WI38 (cell line): Measurements from ENCODE around the gene TCAF1.
"Not testable (repeated sequence)": the region's sequence is repeated elsewhere in the genome, so short reads cannot be mapped to it uniquely, and the experiment has no call there.

Experiments
- H3K4me3 ChIP-seq: 2 replicates; pipeline ENCODE4 v1.5.1; 2011; ENCODE audit warnings: low read depth, mild to moderate bottlenecking, control low read depth, low read length
- CTCF ChIP-seq: IDR thresholded peaks from 2 replicates; pipeline ENCODE4 v1.5.1; 2012; ENCODE audit warnings: low read depth, mild to moderate bottlenecking, control low read depth, low read length

Gene TCAF1

DNA sequence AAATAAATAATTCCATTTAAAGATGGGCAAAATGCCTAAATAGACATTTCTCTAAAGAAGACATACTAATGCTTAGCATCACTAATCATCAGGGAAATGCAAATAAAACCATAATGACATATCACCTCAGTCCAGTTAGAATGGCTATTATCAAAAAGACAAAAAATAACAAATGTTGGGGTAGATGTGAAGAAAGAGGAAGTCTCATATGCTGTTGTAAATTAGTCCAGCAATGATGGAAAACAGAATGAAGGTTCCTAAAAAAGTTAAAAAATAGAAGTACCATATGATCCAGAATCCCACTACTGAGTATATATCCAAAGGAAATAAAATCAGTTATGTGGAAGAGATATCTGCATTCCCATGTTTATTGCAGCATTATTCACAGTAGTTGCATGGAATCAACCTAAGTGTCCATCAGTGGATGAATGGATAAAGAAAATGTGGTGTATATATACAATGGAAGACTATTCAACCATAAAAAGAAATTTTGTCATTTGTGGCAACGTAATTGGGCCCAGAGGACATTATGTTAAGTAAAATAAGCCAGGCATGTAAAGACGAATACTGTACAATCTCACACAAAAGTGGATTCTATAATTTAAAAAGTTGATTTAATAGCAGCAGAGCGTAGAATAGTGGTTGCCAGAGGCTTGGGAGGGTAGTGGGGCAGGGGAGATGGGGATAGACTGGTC, 52.0 kb downstream of the TCAF1 start:
- no peak overlapping the region for H3K4me3 ChIP-seq
- no peak for TF ChIP-seq CTCF

DNA sequence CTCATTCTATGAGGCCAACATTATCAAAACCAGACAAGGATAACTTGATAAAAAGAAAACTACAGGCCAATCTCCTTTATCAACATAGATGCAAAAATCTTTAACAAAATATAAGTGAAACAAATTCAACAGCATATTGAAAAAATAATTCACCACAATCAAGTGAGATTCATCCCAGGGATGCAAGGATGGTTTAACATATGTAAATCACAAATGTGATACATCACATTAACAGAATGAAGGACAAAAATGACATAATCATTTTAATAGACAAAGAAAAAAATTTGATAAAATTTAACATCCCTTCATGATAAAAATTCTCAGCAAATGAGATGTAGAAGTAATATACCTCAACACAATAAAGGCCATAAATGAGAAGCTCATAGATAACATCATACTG, 53.8 kb downstream of the TCAF1 start:
- no peak overlapping the region for H3K4me3 ChIP-seq
- TF ChIP-seq CTCF, result no peak

GRCh38 chr7:143846692-143847091, 55.3 kb downstream of the TCAF1 start:
- TF ChIP-seq CTCF, result no peak
- no peak overlapping the region for H3K4me3 ChIP-seq

DNA sequence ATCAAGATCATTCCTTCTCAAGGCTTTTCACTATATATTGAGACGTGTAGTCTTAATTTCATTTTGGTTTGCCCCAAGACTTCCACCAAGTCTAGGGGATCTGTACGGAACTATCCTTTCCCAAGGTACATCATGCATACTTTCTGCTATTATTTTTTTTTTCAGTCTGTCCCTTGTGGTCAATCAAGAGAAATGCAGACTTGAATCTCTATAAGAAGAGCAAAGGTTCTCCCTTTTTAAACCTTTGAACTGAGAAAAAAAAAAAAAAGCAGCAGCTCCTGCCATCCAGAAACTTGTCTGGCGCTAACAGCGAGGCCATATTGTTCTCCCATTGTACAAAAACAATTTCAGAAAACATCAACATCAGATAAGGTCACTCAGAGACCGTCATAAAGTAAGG, 60.3 kb downstream of the TCAF1 start:
- H3K4me3 ChIP-seq, result not testable (repeated sequence)

DNA sequence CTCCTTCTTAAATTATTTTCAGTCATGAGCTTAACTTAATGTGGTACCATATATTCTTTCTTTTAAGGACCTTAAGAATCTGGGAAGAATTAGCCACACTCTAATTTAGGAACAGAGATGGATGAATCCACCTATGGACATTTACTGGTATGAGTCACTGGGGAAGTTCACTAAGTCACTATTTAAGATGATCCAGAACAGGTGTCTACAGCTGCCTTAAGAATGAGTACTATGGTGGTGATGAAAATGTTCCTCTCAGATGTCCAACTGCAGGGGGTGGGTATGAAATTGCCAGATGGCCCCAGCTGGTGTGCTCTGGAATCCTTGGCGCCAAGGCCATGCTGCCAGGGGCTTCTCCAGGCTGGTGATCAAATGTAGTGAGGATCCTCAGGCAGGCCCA, 61.9 kb downstream of the TCAF1 start:
- not testable (repeated sequence) for H3K4me3 ChIP-seq

DNA sequence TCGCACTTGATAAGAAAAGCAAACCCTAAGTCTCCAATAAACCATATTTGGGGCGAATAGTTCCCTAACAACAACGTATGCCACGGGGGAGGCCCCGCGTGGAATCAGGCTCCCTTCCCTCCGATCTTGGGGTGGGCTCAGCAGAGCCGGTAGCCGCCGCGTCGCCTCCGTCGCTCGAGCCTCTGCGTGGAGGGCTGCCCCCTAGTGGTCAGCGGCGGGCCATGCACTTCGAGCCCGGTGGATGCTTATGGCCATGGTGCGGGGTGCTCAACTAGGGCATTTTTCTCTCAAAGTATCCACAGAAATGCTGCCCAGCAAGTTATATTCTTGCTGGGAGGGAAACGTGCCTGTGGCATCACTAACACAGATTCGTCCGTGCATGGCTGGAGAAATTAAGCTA, 64.8 kb downstream of the TCAF1 start:
- TF ChIP-seq CTCF, result peak; percentile 35; the same call in 1 of the 2 replicates

GRCh38 chr7:143836622-143837021, 65.4 kb downstream of the TCAF1 start:
- H3K4me3 ChIP-seq, result peak overlapping the region; percentile 47

More for the DNA sequence above, 64.8 kb downstream of the TCAF1 start:
- H3K4me3 ChIP-seq, result peak overlapping the region; percentile 30; the same call in 1 of the 2 replicates

DNA sequence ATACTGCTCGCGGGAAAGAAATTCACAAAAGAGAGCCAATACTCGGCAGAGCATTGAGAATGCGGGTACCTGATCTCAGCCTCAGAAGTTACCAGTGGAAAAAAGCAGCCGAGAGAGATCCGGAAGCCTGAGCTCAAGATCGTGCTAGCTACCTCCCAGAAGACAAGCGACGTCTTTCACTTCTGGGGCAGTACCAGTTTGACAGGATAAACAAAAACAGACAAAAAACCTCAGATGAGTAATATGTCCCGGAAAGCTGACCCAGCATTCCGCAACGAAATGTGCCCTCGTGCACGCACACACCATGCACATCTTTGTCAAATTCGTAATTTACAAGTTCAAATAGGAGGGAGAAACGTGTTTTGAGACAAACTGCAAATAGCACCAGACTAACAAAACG, 65.9 kb downstream of the TCAF1 start:
- H3K4me3 ChIP-seq, result not testable (repeated sequence)

- H3K4me3 ChIP-seq, result not testable (repeated sequence)
Measured at GRCh38 chr7:143826578-143826977, 75.4 kb downstream of the TCAF1 start.

DNA sequence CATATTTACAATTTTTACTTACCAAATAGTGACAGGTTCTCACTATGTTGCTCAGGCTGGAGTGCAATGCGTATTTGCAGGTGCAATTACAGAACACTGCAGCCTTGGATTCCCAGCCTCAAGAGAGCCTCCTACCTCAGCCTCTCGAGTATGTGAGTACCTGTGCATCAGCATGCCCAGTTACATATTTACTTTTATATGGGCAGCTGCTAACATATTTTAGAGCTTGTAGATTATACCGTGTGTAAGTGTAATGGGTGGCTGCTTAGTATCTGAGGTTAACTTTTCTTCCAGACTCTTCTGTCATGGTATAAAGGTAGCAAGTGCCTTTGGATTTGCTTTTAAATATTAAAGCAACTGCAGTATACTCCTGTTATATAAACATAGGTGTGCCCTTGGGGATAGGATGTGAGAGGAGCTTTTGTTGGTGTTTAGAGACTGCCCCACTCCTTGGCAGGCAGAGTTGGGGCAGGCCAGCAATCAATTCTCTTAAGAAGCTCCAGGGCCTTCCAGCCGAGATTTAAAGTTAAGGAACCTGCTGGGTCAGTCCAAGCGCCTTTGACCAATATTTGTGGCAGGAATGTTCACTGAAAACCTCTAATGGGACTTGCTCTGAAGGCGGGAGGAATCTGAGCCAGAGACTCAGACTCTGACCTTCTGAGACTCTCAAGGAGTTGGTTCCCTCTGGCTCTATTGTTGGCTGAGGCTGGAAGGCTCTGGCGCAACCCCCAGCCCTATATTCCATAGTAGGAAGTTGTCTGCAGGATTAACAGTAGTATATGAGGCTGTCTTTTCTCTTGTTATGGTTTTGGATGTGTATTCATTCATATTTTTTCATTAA, 77.5 kb downstream of the TCAF1 start:
- not testable (repeated sequence) for H3K4me3 ChIP-seq

- H3K4me3 ChIP-seq, result not testable (repeated sequence)
Measured at GRCh38 chr7:143823634-143824294, 78.2 kb downstream of the TCAF1 start.

DNA sequence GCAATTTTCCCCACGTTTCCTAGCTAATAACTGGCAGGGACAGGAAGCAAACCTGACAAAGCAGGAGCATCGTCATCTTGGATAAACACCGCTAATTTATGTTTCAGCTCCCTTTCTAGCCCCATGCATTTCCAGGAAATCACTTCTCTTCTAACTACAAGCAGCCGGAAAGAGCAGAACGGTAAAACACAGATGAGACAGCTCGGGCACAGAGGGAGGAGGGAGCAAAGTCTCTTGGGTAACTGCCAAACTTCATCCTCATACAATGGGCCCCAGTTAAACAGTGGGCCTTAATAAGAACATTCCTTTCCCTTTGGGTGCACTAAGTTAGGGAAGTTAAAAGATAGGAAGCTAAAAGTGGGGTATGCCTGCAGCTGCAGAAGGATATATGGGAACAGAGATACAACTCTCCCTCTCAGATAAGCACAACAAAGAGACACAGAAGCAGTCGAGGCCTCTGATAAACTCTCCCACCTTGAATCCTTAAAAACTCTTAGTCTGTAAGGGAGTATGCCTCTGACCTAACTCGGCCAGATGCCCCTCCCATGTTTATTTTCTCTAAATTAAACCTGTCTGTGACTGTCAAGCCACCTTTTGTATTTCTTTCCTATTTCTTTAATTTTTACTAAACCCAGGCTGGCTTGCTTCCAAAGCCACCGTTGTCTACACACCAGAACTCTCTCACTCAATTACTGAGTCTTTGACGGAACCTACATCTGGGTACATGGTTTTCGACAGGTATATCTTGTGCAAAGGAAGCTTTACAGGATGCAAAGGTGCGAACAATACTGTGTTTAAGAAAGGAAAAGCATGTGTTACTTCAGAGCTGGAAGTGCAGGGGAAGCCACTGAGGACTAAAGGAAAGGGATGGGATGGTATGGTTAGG, 80.3 kb downstream of the TCAF1 start:
- H3K4me3 ChIP-seq, result not testable (repeated sequence)

DNA sequence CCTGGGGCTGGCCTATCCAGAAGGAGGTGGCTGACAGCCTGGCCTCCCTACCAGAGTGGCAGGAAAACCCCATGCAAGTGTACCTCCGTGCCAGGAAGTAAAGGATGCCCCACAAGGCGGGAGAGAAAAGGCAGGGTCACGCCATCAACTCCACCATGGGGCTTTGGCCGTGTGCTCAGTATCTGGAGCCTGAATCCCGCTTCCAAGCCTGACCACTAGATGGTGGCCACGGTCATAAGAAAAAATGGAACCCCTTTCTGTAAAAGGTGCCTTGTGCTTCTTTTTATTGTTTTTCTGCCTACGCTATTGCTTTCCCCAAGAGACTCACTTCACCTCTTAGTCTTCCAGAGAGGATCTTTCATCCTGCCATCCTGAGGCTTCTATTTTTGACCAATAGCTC, 84.1 kb downstream of the TCAF1 start:
- not testable (repeated sequence) for H3K4me3 ChIP-seq

GRCh38 chr7:143816471-143817133, 85.4 kb downstream of the TCAF1 start:
- H3K4me3 ChIP-seq, result not testable (repeated sequence)
